ENCODE data around the gene CUEDC1. TPM values are rescaled to one million over a fixed set of nuclear protein-coding genes. Genes with fewer than 3 reads are reported as not detected.

Gene CUEDC1
- total RNA-seq, 1 experiment from 2014 or later = 27.5 TPM

DNA sequence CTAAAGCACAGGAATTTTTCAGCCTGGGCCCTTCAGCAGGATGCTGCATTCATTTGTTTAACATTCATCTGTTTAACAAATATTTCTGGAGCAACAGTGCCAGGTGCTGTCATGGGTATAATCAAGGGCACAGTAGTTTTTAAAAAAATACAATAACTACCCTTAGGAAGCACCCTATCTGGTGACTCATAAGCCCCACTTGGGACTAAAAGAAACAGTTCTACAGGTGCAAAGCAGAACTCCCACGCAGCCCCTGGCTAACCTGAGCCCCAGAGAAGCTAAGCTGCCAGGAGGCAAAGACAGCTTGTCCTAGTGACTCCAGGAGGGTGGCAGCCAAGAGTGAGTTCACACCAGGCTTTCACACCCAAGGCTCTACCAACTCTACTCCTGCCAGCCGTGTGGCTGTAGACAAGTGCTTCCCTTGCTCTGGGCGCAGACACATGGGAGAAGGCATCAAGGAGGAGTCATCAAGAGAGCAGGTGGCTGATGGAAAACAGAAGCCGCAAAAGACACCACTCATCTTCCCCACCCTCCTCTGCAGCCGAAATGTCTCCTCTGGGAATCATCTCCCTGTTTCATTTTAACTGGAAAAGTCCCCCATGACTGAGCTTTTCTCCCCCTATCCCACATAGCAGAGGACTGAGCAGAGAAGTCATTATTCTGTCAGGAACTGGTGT is 14.4 kb downstream of the CUEDC1 start:
- H3K36me3 ChIP-seq (ENCODE audit: control insufficient read depth, insufficient read depth, low read length) = no peaks in the 10 kb centered on the region
- Mint-ChIP-seq H3K4me1 (ENCODE audit: low read depth, unreplicated experiment) (peaks cover 39% of the 10 kb centered on the region), H3K9me3 (ENCODE audit: unreplicated experiment) (no peaks in the 10 kb centered on the region), H3K36me3 (ENCODE audit: insufficient read depth, unreplicated experiment) (no peaks in the 10 kb centered on the region), H3K27me3 (ENCODE audit: insufficient read depth, unreplicated experiment) (no peaks in the 10 kb centered on the region), H3K27ac (ENCODE audit: unreplicated experiment) (no peak overlapping the region), H3K4me3 (ENCODE audit: unreplicated experiment) (no peak overlapping the region)
- H3K4me3 ChIP-seq (ENCODE audit: low read depth, low read length) = no peak overlapping the region
- no peaks in the 10 kb centered on the region for H3K9me3 ChIP-seq
- no TSS peak for BruUV-seq (replicated peaks)
- POLR2A ChIA-PET = no interaction called here
- DNase-seq = no peak
- peaks cover 16% of the 10 kb centered on the region for H3K4me1 ChIP-seq
- intact Hi-C loops (cut with micrococcal nuclease; ENCODE audit: unreplicated experiment) = no loop called here
- no peaks in the 10 kb centered on the region for H3K27me3 ChIP-seq (replicated peaks; ENCODE audit: control insufficient read depth, insufficient read depth, low read length)
- CTCF ChIA-PET = no interaction called here
- TF ChIP-seq, protein P1, sequence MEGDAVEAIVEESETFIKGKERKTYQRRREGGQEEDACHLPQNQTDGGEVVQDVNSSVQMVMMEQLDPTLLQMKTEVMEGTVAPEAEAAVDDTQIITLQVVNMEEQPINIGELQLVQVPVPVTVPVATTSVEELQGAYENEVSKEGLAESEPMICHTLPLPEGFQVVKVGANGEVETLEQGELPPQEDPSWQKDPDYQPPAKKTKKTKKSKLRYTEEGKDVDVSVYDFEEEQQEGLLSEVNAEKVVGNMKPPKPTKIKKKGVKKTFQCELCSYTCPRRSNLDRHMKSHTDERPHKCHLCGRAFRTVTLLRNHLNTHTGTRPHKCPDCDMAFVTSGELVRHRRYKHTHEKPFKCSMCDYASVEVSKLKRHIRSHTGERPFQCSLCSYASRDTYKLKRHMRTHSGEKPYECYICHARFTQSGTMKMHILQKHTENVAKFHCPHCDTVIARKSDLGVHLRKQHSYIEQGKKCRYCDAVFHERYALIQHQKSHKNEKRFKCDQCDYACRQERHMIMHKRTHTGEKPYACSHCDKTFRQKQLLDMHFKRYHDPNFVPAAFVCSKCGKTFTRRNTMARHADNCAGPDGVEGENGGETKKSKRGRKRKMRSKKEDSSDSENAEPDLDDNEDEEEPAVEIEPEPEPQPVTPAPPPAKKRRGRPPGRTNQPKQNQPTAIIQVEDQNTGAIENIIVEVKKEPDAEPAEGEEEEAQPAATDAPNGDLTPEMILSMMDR (IDR thresholded peaks at IDR 0.05; ENCODE audit: insufficient read depth in 1 of 2, low read depth in 1 of 2, low read length in 1 of 2, severe bottlenecking in 1 of 2, unreplicated experiment in 1 of 2) = no peak

DNA sequence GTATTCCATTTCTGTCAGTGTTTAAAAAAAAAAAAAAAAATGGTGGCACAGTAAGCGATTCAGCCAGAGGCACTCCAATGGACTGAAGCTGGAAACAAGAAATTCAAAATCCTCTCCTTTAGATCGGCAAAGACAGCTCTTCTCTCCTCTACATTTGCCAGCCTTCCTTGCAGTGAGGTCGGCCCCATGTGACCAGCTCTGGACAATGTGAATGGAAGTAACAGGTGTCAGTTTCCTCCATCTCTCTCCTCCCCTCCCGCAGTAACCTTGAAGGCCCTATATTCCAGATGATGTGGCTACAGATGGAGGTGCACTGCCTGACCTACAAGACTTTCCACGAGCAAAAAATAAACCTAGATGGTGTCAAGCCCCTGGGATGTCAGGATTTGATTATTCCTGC is 15.0 kb downstream of the CUEDC1 start:
- POLR2A ChIA-PET = no interaction called here
- Mint-ChIP-seq H3K4me3 (ENCODE audit: unreplicated experiment) (no peak overlapping the region), H3K4me1 (ENCODE audit: low read depth, unreplicated experiment) (peaks cover 45% of the 10 kb centered on the region), H3K27me3 (ENCODE audit: insufficient read depth, unreplicated experiment) (no peaks in the 10 kb centered on the region), H3K9me3 (ENCODE audit: unreplicated experiment) (no peaks in the 10 kb centered on the region), H3K36me3 (ENCODE audit: insufficient read depth, unreplicated experiment) (no peaks in the 10 kb centered on the region), H3K27ac (ENCODE audit: unreplicated experiment) (no peak overlapping the region)
- TF ChIP-seq, protein P1 (IDR thresholded peaks at IDR 0.05; ENCODE audit: insufficient read depth in 1 of 2, low read depth in 1 of 2, low read length in 1 of 2, severe bottlenecking in 1 of 2, unreplicated experiment in 1 of 2) = no peak
- H3K9me3 ChIP-seq = no peaks in the 10 kb centered on the region
- no TSS peak for BruUV-seq (replicated peaks)
- H3K27me3 ChIP-seq (replicated peaks; ENCODE audit: control insufficient read depth, insufficient read depth, low read length) = no peaks in the 10 kb centered on the region
- no peaks in the 10 kb centered on the region for H3K36me3 ChIP-seq (ENCODE audit: control insufficient read depth, insufficient read depth, low read length)
- DNase-seq = no peak
- intact Hi-C loops (cut with micrococcal nuclease; ENCODE audit: unreplicated experiment) = no loop called here
- H3K4me3 ChIP-seq (ENCODE audit: low read depth, low read length) = no peak overlapping the region
- CTCF ChIA-PET = no interaction called here
- peaks cover 21% of the 10 kb centered on the region for H3K4me1 ChIP-seq

DNA sequence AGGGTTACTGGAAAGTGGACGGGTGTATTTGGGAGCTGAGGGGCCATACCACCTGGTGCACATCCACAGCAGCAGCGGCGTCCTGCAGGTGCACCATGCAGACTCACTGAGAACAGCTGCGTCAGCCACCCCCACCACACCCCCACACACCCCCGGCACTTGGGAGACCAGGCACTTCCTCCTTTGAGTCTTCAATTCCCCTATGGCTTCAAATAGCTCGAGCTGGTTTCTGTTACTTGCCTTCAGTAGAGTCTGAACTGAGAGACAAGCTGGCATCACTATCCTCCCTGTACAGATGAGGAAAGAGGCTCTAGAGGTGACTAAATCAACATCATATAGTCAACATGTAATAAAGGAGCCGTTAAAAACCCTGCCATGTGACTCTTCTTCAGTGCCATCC is 15.4 kb downstream of the CUEDC1 start:
- Mint-ChIP-seq H3K4me3 (ENCODE audit: unreplicated experiment) (no peak overlapping the region), H3K4me1 (ENCODE audit: low read depth, unreplicated experiment) (peaks cover 49% of the 10 kb centered on the region), H3K27ac (ENCODE audit: unreplicated experiment) (no peak overlapping the region), H3K27me3 (ENCODE audit: insufficient read depth, unreplicated experiment) (no peaks in the 10 kb centered on the region), H3K36me3 (ENCODE audit: insufficient read depth, unreplicated experiment) (no peaks in the 10 kb centered on the region), H3K9me3 (ENCODE audit: unreplicated experiment) (no peaks in the 10 kb centered on the region)
- Histone ChIP-seq H3K4me3 (ENCODE audit: low read depth, low read length) (no peak overlapping the region), H3K27me3 (replicated peaks; ENCODE audit: control insufficient read depth, insufficient read depth, low read length) (no peaks in the 10 kb centered on the region), H3K9me3 (no peaks in the 10 kb centered on the region), H3K36me3 (ENCODE audit: control insufficient read depth, insufficient read depth, low read length) (no peaks in the 10 kb centered on the region), H3K4me1 (peaks cover 26% of the 10 kb centered on the region)
- intact Hi-C loops (cut with micrococcal nuclease; ENCODE audit: unreplicated experiment) = loop anchor here (2.0 kb wide), 1 partner anchor 47 kb away; no protein-coding TSS in a partner anchor
- TF ChIP-seq, protein P1 (IDR thresholded peaks at IDR 0.05; ENCODE audit: insufficient read depth in 1 of 2, low read depth in 1 of 2, low read length in 1 of 2, severe bottlenecking in 1 of 2, unreplicated experiment in 1 of 2) = no peak
- no peak for DNase-seq
- ChIA-PET POLR2A (no interaction called here), CTCF (no interaction called here)
- BruUV-seq (replicated peaks) = no TSS peak

All from Caco-2 (cell line).